Heart left ventricle (tissue), 13 donors: ENCODE results near the gene AIF1L.

ENCODE experiments used
- CTCF ChIP-seq, 12 donors: fragments of 200-600 bp; sonication (generic) in 4 of 12; IDR thresholded peaks; one replicate each; pipeline versions ENCODE4 v1.5.0 to v1.8.0; 2018 to 2022; ENCODE audit warnings: antibody characterized with exemption in 12 of 12, mild to moderate bottlenecking in 5 of 12
- POLR2A ChIP-seq, 2 donors: fragments of 450-650 bp; IDR thresholded peaks; one replicate each; pipeline ENCODE4 v1.6.1; 2017; ENCODE audit warnings: antibody characterized with exemption in 2 of 2, mild to moderate bottlenecking in 2 of 2, moderate library complexity in 2 of 2
- donor health status: ischemic (EF 13 %, LVEDD 7.1; RV severe dilation, severe dysfunction).
- donor health status: DM: no; HTN: yes; CAD: no.
- donor health status: DM: no; HTN: no; CAD: no.
- donor health status: ischemic (EF 25% LVEDD 6.9; RV normal size, moderate dysfunction).
- donor health status: ischemic (EF 25% LVEDD 5.7; RV mildly dilated, moderate dysfunction).
- donor health status: ischemic (EF 35%, LVEDD 5.7; RV mildly dilated, moderate dysfunction).
- donor health status: nonischemic (EF 11% LVEDD 7.7; RV severe dilation, severe dysfunction).
- donor health status: DM: yes; HTN: yes; CAD: no.
- donor health status: PGD.
- donor health status: ischemic (EF 29% LVEDD 5.4; RV normal size, mild dysfunction).
- donor health status: nonischemic (EF 23%, LVEDD 6.1; RV moderate dilation, normal function).

DNA sequence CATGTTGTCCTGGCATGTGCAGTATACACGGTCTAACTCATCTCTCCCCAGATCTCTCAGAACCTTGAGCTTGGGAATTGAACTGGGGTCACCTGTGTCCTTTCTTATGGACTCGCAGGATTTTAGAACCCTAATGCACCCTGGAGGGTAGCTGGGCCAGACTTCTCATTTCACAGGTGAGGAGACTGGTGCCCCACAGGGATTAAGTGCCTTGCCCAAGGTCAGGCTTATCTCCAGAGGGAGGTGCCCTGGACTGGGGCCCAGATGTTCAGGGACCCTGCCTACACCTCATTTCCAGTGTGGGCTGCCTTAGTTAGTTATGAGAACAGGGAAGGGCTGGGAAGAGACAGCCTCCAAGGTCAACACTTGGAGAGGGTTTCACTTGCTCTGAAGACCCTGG is 25.0 kb downstream of the AIF1L start:
- TF ChIP-seq POLR2A (IDR thresholded peaks at IDR 0.05) (no peak), CTCF (IDR thresholded peaks at IDR 0.05) (no peak)
